Loucy (cell line): ENCODE measurements around the gene GPC3.

Experiments used
- CTCF ChIP-seq: fragments of 200-600 bp; sonication (generic); conservative IDR thresholded peaks from 2 replicates; pipeline ENCODE4 v1.5.1; 2014; ENCODE audit warnings: mild to moderate bottlenecking, antibody characterized with exemption, low read length
- EZH2phosphoT487 ChIP-seq: fragments of 200-600 bp; IDR thresholded peaks from 2 replicates; pipeline ENCODE4 v1.6.1; 2018; ENCODE audit warnings: antibody characterized with exemption, mild to moderate bottlenecking, moderate library complexity, borderline replicate concordance

GRCh38 chrX:134007716-134008115, 22.3 kb upstream of the GPC3 start:
- TF ChIP-seq CTCF (no peak), EZH2phosphoT487 (no peak)
